Vagina (tissue), 2 donors: ENCODE measurements around the gene HTRA3. TPM values are rescaled to one million over a fixed set of nuclear protein-coding genes. Genes with fewer than 3 reads are reported as not detected.

Source experiments
- DNase-seq, 2 donors: peaks; one replicate each; pipeline ENCODE4 v3.0.0-alpha.2; 2017; ENCODE audit errors: extremely low spot score in 2 of 2
- H3K27ac ChIP-seq: fragments of 200-600 bp; sonication (generic); one replicate; pipeline ENCODE4 v1.5.1; 2019
- H3K27me3 ChIP-seq: fragments of 200-600 bp; sonication (generic); one replicate; pipeline ENCODE4 v1.5.1; 2019
- H3K36me3 ChIP-seq, 2 donors: fragments of 200-600 bp; sonication (generic); one replicate each; pipeline ENCODE4 v1.5.1; 2017 to 2019
- H3K4me1 ChIP-seq: fragments of 200-600 bp; sonication (generic); one replicate; pipeline ENCODE4 v1.5.1; 2019
- H3K4me3 ChIP-seq, 2 donors: fragments of 200-600 bp; sonication (generic); 1 replicate in 1 of 2; 2 replicates in 1 of 2; pipeline ENCODE4 v1.5.1; 2016 to 2019
- H3K9me3 ChIP-seq: fragments of 200-600 bp; sonication (generic); one replicate; pipeline ENCODE4 v1.5.1; 2019
- POLR2A ChIP-seq, 2 donors: fragments of 450-650 bp; IDR thresholded peaks; one replicate each; pipeline ENCODE4 v1.6.1; 2017; ENCODE audit warnings: antibody characterized with exemption in 2 of 2, mild to moderate bottlenecking in 2 of 2, moderate library complexity in 2 of 2
- POLR2AphosphoS5 ChIP-seq, 2 donors: sonication (generic); formaldehyde crosslinking; IDR thresholded peaks; one replicate each; pipeline ENCODE4 v1.9.0; 2017; ENCODE audit warnings: antibody characterized with exemption in 2 of 2, mild to moderate bottlenecking in 2 of 2, low read depth in 1 of 2; ENCODE audit not compliant: insufficient read depth in 1 of 2
- intact Hi-C: fragments of 100-400 bp; cut with DNase I; formaldehyde crosslinking; loops from one replicate; pipeline ENCODE4 v1.15.1; 2023
- total RNA-seq: library from RNA; depleted of rRNA; stranded (reverse); fragments of >200 nt; gene quantifications from one replicate; pipeline ENCODE4 v1.2.3, GENCODE V29; 2016
- TF ChIP-seq, protein P1 (sequence below), 3 experiments: fragments of 450-650 bp in 2 of 3; fragments of 200-600 bp in 1 of 3; sonication (generic) in 1 of 3; IDR thresholded peaks; one replicate each; pipeline ENCODE4 v1.5.1; 2017 to 2019; ENCODE audit warnings: antibody characterized with exemption in 3 of 3, mild to moderate bottlenecking in 2 of 3, moderate library complexity in 2 of 3

The HTRA3 gene
- total RNA-seq, 1 donor from 2014 or later, result 33.1 TPM

DNA sequence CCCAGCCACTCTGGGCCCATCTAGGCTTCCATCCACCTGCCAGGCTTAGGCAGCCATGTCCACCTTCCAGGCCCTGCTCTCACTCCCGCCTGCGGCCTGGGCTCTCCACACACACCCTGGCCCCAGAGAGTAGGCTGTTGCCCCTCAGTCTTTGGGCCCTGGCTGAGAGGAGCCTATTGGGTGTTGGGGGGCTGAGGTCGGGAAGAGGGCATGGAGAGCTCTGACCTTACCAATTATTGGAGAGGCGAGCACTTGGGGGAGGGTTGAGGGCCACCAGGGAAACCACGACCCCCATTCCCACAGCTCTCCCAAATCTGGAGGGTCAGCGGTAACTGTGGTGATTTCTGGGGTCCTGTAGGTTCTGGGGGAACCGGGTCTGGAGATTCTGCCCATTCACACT lies 38.2 kb downstream of the HTRA3 start:
- Histone ChIP-seq H3K27ac (no peak overlapping the region), H3K4me3 (no peak overlapping the region), H3K4me1 (peaks cover 25% of the 10 kb centered on the region), H3K36me3 (no peaks in the 10 kb centered on the region), H3K9me3 (no peaks in the 10 kb centered on the region), H3K27me3 (no peaks in the 10 kb centered on the region)
- DNase-seq, result no peak
- intact Hi-C loops, result no loop called here
- TF ChIP-seq POLR2A (IDR thresholded peaks at IDR 0.05) (no peak), POLR2AphosphoS5 (IDR thresholded peaks at IDR 0.05; ENCODE audit: insufficient read depth in 1 of 2, low read depth in 1 of 2) (no peak)
- TF ChIP-seq, protein P1, sequence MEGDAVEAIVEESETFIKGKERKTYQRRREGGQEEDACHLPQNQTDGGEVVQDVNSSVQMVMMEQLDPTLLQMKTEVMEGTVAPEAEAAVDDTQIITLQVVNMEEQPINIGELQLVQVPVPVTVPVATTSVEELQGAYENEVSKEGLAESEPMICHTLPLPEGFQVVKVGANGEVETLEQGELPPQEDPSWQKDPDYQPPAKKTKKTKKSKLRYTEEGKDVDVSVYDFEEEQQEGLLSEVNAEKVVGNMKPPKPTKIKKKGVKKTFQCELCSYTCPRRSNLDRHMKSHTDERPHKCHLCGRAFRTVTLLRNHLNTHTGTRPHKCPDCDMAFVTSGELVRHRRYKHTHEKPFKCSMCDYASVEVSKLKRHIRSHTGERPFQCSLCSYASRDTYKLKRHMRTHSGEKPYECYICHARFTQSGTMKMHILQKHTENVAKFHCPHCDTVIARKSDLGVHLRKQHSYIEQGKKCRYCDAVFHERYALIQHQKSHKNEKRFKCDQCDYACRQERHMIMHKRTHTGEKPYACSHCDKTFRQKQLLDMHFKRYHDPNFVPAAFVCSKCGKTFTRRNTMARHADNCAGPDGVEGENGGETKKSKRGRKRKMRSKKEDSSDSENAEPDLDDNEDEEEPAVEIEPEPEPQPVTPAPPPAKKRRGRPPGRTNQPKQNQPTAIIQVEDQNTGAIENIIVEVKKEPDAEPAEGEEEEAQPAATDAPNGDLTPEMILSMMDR (IDR thresholded peaks at IDR 0.05), result no peak

GRCh38 chr4:8308144-8308543 lies 38.6 kb downstream of the HTRA3 start:
- TF ChIP-seq, protein P1 (IDR thresholded peaks at IDR 0.05), result no peak
- TF ChIP-seq POLR2A (IDR thresholded peaks at IDR 0.05) (no peak), POLR2AphosphoS5 (IDR thresholded peaks at IDR 0.05; ENCODE audit: insufficient read depth in 1 of 2, low read depth in 1 of 2) (no peak)

DNA sequence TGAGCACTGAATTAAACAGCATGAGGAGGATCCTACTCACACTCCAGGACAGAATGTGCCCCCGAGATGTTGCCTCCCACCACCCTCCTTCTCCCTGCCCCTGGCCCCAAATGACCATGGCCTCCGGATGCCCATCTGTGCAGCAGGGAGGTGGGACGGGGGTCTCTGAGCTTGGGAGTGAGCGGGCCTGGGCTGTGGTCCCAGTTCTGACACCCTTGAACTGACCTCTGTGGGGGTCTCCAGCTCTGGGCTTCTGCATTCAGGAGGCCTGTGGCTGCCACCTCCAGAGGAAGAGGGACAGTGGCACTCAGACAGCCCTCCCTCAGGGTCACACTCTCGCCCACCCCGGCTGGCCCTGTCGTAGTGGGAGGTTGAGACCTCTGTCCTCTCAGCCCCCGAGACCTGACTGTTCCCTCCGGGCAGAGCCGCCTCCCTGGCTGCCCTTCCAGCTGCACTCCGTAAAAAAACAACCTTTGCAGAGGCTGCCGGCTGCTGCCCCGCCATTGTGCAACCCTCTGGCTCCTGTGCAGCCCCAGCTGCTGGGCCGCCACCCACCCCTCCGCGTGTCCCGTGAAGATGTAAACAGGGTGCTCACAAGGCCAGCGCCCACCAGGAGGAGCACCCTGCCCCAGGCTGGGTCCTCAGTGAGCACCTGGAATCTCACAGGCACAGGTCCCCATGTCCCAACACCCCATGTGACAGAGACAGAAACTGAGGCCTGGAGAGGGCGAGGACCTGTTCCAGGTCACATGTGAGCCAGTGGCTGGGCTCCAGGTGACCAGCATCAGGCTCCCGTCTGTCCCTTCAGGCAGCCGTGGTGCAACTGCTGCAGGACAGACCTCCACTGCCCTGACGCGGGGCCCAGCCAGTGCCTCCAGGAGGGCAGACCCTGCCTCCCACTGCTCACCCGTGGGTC lies 39.6 kb downstream of the HTRA3 start:
- no peaks in the 10 kb centered on the region for H3K9me3 ChIP-seq
- H3K36me3 ChIP-seq, result no peaks in the 10 kb centered on the region
- peak overlapping the region; percentile 70 for H3K27ac ChIP-seq
- H3K27me3 ChIP-seq, result no peaks in the 10 kb centered on the region
- DNase-seq, result no peak
- TF ChIP-seq, protein P1 (IDR thresholded peaks at IDR 0.05), result peak in 1 of 3 experiments; percentile 20
- TF ChIP-seq POLR2AphosphoS5 (IDR thresholded peaks at IDR 0.05; ENCODE audit: insufficient read depth in 1 of 2, low read depth in 1 of 2) (peak in 1 of 2 donors; percentile 88), POLR2A (IDR thresholded peaks at IDR 0.05) (no peak)
- no peak overlapping the region for H3K4me3 ChIP-seq
- H3K4me1 ChIP-seq, result peaks cover 25% of the 10 kb centered on the region
- intact Hi-C loops, result no loop called here

More at GRCh38 chr4:8308144-8308543, 38.6 kb downstream of the HTRA3 start:
- intact Hi-C loops, result no loop called here
- H3K27ac ChIP-seq, result peak overlapping the region; percentile 70
- H3K9me3 ChIP-seq, result no peaks in the 10 kb centered on the region
- H3K36me3 ChIP-seq, result no peaks in the 10 kb centered on the region
- no peak for DNase-seq
- no peak overlapping the region for H3K4me3 ChIP-seq
- H3K27me3 ChIP-seq, result no peaks in the 10 kb centered on the region
- H3K4me1 ChIP-seq, result peaks cover 25% of the 10 kb centered on the region

DNA sequence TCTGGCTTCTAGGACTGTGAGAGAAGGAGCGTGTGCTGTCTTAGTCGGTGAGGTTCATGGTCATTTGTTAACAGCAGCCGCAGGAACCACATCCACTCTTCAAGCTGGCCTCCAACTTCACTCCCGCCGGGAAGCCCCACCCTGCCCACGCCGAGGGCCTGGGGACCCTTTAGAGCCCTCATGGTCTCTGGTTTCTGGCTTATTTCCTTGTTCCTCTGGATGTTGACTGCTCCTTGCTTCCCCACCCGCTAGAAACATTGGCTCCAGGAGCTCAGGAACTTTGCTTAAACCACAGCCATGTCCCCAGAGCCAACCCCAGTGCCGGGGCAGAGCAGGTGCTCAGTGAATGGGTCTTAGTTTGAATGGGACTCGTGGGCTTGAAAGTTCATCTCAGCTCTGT lies 40.8 kb downstream of the HTRA3 start:
- no peak for TF ChIP-seq POLR2AphosphoS5 (IDR thresholded peaks at IDR 0.05; ENCODE audit: insufficient read depth in 1 of 2, low read depth in 1 of 2)
- TF ChIP-seq POLR2A (IDR thresholded peaks at IDR 0.05), result no peak
- TF ChIP-seq, protein P1 (IDR thresholded peaks at IDR 0.05), result no peak
- no peaks in the 10 kb centered on the region for H3K9me3 ChIP-seq
- H3K27me3 ChIP-seq, result no peaks in the 10 kb centered on the region
- peak overlapping the region; percentile 70 for H3K27ac ChIP-seq
- intact Hi-C loops, result no loop called here
- H3K4me1 ChIP-seq, result peaks cover 27% of the 10 kb centered on the region
- no peak overlapping the region for H3K4me3 ChIP-seq
- DNase-seq, result no peak
- no peaks in the 10 kb centered on the region for H3K36me3 ChIP-seq
